ENCODE results near the gene MEX3D.

GRCh38 chr19:1577090-1577928 lies 9.2 kb upstream of the MEX3D start:
- TF ChIP-seq ELF4 (IDR thresholded peaks at IDR 0.05) = no peak
- TF ChIP-seq, protein P1, sequence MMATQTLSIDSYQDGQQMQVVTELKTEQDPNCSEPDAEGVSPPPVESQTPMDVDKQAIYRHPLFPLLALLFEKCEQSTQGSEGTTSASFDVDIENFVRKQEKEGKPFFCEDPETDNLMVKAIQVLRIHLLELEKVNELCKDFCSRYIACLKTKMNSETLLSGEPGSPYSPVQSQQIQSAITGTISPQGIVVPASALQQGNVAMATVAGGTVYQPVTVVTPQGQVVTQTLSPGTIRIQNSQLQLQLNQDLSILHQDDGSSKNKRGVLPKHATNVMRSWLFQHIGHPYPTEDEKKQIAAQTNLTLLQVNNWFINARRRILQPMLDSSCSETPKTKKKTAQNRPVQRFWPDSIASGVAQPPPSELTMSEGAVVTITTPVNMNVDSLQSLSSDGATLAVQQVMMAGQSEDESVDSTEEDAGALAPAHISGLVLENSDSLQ (IDR thresholded peaks at IDR 0.05) = no peak
- no peak for TF ChIP-seq ZNF384 (IDR thresholded peaks at IDR 0.05)
- no peak for TF ChIP-seq SP1 (IDR thresholded peaks at IDR 0.05)

Data from HEK293T (cell line).